Mesenteric fat pad (tissue), 1 donor: ENCODE results near the gene CRYBA2. TPM values are rescaled to one million over a fixed set of nuclear protein-coding genes. Genes with fewer than 3 reads are reported as not detected.

ENCODE experiments used
- DNase-seq: peaks from one replicate; pipeline ENCODE4 v3.0.0-alpha.2; 2020; ENCODE audit warnings: low spot score
- total RNA-seq: library from RNA; stranded (reverse); fragmentation: NEBNext Ultra II Directional; extraction: Animal tissue kit (Norgen Biotek cat#: 25700); gene quantifications from one replicate; pipeline ENCODE4 v1.2.1, GENCODE V29; 2021
- donor health status: DM: yes; HTN: yes; CAD: no.

The CRYBA2 gene
- total RNA-seq, 1 donor from 2014 or later, result not detected

DNA sequence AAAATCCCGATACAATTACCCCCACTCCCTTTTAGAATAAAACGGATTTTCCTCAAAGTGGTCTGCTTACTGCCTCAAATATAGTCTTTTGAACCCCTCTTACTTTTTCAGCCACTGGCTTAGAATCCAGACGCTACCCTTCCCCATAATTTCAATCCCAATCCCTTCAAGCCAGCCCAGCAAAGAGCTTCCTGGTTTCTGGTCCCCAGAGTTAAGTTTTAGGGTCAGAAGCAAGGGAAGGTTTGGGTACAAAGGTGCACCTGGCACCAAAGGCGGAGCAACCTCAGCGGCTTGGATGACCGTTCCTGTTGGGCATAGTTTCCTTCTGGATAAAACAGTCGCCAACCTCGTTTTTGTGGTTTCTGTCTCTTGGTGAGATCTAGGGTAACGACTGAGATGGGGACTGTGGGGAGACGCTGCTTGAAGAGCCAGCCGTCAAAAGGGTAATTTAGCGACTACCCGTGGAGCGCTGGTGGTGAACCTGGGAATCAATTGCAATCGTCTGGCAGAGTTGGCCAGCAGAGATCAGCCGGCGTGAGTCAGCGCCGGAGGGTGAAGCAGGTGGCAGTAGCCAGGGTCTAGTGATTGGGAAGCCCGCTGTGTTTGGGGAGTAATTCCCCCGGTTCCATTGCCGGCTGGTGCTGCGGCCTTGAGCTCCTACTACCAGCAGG lies 9.8 kb downstream of the CRYBA2 start:
- DNase-seq, result no peak

DNA sequence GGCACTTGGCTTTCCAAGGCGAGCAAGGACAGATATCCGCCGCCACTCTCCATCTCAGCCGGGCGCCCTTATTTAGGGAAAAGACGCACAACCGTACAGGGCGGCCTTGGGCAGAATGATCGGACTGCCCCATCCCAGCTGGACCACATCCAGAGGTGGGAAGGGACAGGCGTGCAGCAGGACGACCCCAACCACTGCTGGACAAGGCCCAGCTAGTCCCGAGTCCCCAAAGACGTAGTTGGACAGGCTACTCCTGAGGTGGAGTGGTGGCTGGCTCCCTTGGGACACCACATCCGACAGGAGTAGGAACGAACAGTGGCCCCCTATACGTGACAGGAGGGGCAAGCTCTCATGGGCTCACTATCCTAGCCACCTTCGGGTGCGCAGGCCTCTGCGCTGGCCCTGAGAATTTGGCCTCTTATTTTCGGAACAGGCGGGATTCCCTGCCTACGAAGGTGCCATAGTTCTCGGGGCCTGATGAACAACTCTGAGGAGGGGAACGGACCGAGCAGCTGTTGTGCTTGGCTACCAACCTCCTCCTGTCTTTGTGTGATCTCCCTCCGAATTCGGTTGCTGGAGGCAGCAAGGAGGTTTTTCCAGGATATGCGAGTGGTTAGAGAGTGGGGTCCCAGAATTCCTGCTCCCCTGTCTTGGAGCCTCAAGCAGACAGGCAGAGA lies 10.5 kb downstream of the CRYBA2 start:
- no peak for DNase-seq

DNA sequence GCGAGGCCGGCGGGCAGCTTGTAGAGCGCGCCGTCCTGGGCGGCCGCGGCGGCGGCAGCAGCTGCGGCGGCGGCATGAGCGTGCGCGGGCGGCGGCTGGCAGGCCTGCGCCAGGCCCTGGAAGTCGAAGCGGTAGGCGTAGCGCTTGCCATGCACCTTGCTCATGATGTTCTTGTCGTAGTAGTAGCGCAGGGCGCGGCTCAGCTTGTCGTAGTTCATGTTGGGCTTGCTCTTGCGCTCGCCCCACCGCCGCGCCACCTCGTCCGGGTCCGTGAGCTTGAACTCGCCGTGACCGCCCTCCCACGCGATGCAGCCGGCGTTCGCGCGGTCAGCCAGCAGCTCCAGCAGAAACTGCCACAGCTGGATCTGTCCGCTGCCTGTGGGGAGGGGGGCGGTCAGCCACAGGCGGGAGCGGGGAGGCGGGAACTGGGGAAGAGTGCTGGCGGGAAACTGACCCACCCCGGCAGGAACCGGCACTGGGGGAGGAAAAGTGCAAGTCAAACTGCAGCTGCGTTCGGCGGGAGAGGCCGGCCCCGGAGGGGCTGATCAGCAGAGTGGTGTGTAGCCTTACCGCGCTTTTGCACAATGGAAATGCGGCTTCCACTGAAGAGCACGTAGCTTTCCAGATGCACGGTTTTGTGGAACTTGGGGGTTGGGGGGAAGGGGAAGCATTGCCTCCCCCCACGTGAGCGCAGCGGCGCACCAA lies 11.2 kb downstream of the CRYBA2 start:
- no peak for DNase-seq

DNA sequence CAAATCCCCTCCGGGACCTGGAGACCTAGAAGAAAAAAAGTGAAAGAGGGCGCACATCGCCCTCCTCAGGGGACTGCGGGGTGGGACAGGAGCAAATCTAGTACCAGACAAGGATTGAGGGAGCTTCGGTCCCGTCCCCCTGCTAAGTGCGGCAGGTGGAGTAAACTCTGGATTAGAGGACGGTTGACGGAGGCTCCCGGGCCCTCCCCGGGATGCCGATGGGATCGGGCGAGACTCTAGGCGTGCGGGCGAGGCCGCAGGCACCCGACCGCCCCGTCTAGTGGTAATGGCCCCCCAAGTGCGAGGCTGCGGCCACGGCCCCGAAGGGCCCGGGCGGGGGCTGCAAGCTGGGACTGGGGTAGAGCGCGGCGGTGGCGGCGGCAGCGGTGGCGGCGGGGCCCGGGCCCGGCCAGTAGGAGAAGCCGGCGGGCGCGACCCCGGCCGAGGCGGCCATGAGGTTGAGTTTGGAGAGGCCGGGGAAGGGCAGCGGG lies 11.8 kb downstream of the CRYBA2 start:
- no peak for DNase-seq

DNA sequence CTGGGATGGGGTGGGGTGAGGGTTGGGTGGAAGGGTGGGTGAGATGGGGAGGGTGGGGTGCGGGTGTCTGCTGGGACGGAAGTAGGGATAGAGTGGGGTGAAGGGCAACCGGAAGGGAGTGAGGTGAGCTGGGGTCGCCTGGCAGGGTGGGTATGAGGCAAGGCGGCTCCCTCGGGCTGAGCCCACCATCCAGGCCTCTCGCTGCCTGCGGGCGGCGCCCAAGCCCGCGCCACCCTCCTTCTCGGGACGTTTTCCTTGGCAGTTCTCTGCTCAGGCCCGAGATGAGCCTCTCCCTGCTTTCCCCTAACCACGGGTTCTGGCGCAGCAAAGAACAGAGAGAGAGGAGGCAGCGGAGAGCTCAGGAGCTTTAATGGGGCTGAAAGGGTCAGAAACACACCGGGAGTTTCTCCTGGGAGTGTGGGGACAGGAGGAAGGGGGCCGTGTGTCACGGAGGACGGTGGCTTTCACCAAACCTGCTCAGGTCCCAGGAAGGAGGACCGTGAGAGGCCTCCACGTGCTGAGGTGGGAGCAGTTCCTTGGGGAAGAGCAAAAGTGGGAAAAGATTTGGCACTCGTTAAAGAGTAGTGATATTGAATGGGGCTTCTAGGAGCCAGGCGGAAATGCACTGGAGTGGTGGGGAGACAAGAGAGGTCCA lies 12.4 kb downstream of the CRYBA2 start:
- DNase-seq, result no peak

DNA sequence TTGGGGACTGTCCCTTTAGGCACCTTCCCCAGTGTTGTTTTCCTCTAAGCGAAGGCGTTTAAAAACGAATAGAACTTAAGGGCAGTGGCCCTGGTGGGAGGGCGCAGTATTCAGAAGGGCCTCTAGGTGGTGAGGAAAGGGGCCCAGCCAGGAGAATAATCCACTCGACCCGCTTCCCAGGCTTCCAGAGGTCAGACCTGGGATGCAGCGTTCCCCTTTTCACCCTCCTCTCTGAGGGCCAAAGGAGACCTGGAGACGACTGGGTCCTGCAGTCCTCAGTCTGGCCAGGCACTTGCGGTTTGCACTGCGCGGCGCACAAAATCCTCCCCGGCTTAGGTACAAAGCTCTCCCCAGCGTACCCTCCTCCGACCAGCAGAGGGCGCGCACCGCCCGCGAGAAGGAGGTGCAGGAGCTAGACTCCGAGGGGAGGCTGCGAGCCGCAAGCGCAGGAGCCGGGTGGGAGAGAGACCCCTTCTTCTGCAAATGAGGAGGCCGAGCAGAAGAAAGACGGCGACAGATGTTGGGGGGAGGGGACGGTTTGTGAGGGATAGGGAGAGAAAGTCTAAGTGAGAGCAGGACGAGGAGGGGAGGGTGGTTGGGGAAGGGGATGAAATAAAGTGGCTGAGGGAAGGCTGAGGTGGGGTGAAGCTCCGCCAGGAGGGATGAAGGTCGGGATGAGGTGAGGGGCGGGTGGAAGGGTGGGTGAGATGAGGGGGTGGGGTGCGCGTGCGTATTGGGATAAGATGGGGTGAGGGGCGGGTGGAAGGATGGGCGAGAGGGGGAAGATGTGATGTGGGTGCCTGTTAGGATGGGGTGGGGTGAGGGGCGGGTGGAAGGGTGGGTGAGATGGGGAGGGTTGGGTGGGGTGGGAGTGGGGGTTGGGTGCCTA lies 13.1 kb downstream of the CRYBA2 start:
- no peak for DNase-seq

DNA sequence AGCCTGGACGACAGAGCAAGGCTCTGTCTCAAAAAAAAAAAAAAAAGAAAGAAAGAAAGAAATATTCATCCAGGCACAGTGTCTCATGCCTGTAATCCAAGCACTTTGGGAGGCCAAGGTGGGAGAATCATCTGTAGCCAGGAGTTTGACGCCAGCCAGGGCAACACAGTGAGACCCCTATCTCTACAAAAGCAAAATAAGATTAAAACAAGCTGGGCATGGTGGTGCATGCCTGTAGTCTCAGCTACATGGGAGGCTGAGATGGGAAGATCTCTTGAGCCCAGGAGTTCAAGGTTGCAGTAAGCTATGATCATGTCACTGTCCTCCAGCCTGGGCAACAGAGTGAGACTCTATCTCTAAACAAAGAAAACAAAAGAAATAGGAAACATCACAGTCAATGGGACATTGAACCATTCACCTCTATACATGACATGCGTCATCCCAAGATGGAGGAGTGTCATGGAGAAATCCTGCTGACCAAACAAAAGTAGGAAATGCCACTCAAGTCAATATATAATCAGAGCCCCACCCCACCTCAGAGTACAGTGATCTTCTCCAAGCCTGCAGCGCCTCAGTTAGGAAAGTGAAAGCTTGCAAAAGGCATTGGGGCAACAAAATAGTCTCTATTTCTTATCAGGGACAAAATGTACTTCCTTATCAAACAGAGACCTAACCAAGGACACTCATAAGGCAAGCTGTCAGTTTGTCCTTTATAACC lies 18.0 kb downstream of the CRYBA2 start:
- DNase-seq, result no peak

DNA sequence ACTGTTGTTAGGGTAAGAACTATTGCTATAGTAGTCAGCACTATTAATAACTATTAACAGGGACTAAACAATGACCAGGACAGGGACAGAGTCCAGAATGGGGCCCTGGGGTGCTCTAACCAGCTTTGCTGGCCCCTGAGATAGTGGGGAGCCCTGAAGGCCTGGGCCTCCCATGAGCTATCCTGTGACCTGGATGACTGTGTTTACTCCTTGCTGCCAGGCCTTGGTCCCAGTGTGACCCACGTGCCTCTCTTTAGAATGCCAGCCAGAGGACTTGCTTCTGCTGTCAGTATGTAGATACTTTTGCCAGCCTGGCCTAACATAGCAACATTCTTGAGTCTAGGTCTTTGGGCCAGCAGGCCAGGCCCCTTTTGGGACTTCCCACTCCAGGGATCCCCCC lies 22.3 kb downstream of the CRYBA2 start:
- DNase-seq, result no peak

DNA sequence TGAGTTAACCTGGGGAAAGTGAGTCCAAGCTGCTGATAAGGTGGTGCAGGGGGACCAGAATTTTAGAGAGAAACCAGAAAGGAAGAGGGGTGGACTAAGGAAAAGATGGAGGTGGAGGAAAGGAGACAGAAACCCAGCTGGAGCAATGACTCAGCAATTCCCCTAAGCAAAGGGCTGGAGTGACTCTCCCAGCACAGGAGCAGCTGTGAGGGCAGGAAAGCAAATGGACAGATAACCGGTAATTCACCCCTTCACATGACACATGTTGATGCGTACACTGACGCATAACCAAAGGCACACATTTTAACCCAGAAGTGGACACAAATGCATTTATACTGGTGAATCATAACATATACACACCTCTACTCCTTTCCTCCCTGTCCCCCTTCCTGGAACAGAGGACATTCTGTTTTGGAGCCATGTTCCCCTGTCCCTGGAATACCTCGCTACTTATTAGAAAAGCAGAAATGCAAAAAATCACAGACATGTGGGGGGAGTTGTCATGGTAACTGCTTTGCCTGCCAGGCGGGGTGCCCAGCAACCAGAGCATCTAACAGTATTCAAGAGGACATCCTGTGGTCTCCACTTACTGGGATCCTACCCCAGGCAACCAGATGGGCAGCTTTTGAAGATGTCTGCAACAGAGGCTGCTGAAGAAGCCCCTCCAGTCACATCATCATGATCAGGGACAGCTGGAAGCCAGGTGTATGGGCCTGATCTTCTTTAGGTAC lies 29.0 kb downstream of the CRYBA2 start:
- DNase-seq, result peak; percentile 6

DNA sequence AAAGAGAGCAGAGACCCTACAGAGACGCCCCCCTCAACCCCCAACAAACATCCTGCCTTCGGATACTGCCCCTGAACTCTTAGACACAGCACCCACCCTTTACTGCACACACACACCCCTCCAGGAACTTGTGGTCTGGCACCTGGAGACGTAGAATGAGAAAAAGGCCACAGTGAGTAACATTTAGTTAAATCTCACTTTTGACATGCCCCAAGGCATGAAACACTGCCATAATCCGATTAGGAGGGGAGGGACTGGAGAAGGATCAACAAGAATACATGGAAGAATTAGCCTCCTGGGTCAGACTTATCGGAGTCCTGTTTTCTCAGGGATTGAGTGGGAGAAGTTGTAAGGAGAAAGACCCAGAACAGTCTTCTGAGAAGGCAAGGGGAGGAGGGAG lies 29.6 kb downstream of the CRYBA2 start:
- DNase-seq, result no peak

DNA sequence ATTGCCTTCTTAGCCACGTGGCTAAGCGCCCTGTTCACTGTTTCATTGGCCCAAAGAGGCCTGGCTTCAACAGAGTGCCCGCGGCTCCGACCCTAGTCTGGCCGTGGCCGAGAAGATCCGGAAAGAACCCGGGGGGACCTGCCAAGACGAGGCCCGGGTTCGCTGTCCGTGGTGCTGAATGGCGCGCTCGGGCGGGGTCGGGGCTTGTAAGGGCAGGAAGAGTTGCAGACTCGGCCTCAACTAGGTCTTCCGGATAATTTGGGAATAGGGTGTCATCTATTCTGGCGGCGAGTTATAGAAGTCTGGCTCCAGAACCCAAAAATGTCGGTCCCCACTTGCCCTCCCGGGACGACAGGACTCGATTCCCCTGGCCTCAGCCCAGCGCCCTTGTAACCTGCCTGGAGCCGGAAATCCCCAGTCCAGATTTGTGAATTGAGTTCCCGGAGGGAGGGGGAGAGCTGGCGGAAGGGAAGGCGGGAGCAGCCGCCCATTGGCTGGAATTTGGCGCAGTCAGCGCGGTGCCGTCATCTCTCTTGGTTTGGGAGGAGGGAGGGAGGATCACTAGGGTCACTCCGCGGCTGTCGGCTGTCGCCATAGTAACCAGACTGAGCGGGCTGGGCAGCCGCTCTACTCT lies 30.2 kb downstream of the CRYBA2 start:
- no peak for DNase-seq

DNA sequence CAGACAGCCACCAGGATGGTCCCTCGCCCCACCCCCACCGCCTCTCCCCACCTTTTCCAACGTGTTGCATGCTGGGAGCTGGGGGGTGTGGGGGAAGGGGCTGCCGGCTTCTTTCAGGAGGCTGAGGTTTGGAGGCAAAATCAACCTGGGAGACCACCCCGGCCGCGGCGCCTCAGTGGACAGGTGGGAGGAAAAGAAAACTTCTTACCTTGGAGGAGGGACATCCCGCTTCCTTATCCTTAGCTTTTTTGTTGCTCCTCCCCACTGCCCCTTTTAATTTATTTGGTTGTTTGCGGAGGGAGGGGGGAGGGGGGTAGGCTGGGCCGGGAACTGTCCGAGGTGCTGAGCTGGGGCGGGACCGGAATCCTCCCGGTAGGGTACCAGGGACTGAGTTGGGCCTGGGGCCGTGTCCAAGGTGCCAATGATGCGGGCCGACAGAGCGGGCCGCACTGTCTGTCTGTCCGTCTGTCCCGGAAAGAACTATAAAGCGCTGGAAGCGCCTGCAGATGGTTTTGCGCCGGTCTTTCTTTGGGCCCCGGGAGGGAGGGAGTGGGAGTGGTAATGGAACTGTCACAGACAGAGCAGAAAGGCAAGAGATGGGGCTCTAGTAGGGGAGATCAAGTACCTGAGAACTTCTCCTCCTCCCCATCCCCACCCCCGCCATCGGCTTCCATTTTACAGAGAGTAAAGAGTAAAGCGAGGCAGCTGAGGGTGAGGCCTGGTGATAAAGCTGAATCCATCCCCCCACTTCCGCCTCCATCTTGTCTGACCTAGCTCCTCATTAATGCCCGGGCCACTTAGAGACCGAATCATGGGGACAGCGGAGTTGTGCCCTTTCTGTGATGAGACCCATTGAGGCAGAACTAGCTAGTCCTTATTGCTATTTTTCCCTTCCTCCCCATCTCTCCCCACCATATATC lies 31.3 kb downstream of the CRYBA2 start:
- DNase-seq, result no peak

DNA sequence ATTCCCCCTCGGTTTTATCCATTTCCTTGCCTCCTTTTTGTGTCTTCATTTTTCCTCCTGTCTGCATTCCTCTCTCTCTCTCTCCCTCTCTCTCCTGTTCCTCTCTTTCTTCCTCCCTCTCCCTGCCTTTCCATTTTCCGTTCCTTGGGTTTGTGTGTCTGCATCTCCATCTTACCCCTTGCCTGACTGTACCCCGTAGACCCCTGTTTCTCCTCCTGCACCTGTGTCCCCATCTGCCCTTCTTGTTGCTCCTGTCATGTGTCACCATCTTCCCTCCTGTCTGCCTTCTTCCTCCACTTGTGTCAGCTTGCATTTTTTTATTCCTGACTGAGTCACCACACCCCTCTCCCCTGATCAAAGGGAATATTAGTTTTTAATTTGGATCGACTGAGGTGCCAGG lies 32.0 kb downstream of the CRYBA2 start:
- DNase-seq, result no peak

DNA sequence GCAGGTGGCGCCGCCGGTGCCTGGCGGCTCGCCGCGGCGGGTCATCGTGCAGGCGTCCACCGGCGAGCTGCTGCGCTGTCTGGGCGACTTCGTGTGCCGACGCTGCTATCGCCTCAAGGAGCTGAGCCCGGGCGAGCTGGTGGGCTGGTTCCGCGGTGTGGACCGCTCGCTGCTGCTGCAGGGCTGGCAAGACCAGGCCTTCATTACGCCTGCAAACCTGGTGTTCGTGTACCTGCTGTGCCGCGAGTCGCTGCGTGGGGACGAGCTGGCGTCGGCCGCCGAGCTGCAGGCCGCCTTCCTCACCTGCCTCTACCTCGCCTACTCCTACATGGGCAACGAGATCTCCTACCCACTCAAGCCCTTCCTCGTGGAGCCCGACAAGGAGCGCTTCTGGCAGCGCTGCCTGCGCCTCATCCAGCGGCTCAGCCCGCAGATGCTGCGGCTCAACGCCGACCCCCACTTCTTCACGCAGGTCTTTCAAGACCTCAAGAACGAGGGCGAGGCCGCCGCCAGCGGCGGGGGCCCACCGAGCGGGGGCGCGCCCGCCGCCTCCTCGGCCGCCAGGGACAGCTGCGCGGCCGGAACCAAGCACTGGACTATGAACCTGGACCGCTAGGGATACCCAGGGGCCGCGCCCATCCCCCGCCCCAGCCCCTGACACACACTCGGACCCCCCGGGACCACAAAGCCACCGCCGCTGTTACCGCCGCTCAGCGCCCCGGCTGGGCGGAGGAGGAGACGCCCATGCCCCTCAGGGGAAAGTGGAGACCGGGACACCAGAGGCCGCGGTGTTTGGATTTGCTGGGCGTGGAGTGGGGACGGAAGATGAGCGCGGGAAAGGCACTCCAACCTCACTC lies 32.7 kb downstream of the CRYBA2 start:
- no peak for DNase-seq

DNA sequence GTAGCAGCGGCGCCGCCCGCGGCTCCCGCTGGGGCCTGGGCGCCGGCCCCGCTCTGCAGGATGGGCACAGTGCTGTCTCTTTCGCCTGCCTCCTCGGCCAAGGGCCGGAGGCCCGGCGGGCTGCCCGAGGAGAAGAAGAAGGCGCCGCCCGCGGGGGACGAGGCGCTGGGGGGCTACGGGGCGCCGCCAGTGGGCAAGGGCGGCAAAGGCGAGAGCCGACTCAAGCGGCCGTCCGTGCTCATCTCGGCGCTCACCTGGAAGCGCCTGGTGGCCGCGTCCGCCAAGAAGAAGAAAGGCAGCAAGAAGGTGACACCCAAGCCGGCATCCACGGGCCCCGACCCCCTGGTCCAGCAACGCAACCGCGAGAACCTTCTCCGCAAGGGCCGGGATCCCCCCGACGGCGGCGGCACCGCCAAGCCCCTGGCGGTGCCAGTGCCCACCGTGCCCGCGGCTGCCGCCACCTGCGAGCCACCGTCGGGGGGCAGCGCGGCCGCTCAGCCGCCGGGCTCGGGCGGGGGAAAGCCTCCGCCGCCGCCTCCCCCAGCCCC lies 33.4 kb downstream of the CRYBA2 start:
- DNase-seq, result no peak

DNA sequence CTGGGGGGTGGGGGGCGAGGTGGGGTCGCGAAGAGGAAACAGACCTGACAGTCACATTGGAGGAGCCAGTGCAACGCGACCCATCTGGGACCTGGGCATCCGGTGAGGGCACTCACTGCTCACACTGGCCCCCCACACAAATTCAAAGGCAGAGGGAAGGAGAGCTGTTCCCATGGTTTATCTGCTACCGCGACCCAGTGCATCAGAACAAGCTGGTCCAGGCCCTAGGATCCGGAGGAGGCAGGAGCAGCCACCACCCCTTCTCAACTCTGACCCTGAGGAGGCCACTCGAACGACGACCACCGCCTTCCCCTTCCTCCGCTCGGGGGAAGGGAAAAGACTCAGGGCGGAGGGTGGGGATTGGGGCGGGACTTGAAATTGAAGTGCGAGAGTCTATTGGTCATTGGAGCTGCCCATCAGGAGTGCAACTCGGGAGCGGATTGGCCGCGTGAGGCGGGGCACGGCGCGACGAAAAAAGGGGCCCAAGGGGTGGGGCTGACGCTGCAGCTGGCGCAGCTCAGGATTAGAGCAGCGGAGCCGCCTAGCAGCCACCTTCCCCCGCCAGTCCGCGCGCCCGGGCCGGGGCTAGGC lies 34.0 kb downstream of the CRYBA2 start, which contains the start of gene CDK5R2:
Gene CDK5R2 (plus strand): TSS at position 526 of the 591 bp plus-strand sequence. CDS start 155 bp downstream, outside the sequence.
- DNase-seq, result no peak
